WTC11 (cell line): ENCODE data around the gene DAB1.

Source experiments
- ZNF232 ChIP-seq: sonication (generic); formaldehyde crosslinking; IDR thresholded peaks from 2 replicates; pipeline ENCODE4 v1.8.0; 2022; ENCODE audit warnings: mild to moderate bottlenecking, missing genetic modification reagents
- TF ChIP-seq, protein P1 (sequence below): sonication (generic); formaldehyde crosslinking; conservative IDR thresholded peaks from 2 replicates; pipeline ENCODE4 v1.8.1; 2023; ENCODE audit warnings: mild to moderate bottlenecking, low read depth, missing genetic modification reagents, moderate library complexity

DNA sequence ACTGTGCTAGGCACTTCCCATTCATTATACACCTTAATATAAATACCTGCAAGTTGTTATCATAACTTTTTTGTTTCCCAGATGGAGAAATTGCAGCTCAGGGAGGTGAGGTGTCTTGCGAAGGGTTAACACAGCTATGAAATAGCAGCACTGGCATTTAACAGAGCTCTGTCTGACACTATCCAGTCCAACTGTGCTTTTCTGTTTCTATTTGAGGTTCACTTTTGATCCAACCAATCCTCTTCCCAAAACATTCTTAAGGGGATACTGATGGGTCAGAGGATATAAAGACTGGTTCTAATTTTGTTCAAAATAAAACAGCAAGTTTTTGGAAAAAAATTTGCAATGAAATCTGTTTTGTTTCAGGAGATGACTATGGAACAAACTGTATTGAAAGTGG, 411.5 kb downstream of the DAB1 start:
- no peak for TF ChIP-seq ZNF232 (CRISPR knock-in tag)
- TF ChIP-seq, protein P1, sequence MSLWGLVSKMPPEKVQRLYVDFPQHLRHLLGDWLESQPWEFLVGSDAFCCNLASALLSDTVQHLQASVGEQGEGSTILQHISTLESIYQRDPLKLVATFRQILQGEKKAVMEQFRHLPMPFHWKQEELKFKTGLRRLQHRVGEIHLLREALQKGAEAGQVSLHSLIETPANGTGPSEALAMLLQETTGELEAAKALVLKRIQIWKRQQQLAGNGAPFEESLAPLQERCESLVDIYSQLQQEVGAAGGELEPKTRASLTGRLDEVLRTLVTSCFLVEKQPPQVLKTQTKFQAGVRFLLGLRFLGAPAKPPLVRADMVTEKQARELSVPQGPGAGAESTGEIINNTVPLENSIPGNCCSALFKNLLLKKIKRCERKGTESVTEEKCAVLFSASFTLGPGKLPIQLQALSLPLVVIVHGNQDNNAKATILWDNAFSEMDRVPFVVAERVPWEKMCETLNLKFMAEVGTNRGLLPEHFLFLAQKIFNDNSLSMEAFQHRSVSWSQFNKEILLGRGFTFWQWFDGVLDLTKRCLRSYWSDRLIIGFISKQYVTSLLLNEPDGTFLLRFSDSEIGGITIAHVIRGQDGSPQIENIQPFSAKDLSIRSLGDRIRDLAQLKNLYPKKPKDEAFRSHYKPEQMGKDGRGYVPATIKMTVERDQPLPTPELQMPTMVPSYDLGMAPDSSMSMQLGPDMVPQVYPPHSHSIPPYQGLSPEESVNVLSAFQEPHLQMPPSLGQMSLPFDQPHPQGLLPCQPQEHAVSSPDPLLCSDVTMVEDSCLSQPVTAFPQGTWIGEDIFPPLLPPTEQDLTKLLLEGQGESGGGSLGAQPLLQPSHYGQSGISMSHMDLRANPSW (CRISPR knock-in tag) = no peak
